ENCODE data around the gene P4HTM. TPM values are rescaled to one million over a fixed set of nuclear protein-coding genes. Genes with fewer than 3 reads are reported as not detected.
A peak's percentile ranks its signal among the peaks of the same experiment; 100 is the strongest.

Gene P4HTM
- total and polyA plus RNA-seq, 2 of the 8 experiments (the other 6 are each of a cell fraction or from before 2014, with no cell fraction given), result 19.1 to 25.4 TPM

DNA sequence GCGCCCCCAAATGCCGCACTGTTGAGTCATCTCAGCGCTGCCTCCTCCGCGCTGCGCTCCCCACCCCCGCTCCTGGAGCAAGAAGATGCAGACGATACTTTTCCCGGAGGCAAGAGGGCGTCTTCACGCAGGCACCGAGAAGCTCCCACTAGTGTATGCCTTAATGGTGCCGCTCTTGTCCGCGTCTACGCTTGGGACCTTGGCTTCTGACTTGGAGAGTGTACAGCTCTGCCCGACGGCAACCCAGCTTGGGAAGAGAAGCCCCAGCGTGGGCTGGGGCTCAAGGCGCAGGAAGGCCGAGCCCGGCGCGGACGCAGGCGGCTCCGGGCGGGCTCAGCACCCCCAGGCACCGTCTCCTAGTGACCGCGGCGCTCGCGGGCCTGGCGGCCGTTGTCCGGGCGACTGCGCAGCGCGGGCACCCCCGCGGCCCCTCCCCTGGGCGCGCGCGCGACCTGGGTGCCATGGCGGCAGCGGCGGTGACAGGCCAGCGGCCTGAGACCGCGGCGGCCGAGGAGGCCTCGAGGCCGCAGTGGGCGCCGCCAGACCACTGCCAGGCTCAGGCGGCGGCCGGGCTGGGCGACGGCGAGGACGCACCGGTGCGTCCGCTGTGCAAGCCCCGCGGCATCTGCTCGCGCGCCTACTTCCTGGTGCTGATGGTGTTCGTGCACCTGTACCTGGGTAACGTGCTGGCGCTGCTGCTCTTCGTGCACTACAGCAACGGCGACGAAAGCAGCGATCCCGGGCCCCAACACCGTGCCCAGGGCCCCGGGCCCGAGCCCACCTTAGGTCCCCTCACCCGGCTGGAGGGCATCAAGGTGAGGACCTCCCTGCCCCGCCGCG, at the start of gene P4HTM (continued):
- TF ChIP-seq, protein P1, sequence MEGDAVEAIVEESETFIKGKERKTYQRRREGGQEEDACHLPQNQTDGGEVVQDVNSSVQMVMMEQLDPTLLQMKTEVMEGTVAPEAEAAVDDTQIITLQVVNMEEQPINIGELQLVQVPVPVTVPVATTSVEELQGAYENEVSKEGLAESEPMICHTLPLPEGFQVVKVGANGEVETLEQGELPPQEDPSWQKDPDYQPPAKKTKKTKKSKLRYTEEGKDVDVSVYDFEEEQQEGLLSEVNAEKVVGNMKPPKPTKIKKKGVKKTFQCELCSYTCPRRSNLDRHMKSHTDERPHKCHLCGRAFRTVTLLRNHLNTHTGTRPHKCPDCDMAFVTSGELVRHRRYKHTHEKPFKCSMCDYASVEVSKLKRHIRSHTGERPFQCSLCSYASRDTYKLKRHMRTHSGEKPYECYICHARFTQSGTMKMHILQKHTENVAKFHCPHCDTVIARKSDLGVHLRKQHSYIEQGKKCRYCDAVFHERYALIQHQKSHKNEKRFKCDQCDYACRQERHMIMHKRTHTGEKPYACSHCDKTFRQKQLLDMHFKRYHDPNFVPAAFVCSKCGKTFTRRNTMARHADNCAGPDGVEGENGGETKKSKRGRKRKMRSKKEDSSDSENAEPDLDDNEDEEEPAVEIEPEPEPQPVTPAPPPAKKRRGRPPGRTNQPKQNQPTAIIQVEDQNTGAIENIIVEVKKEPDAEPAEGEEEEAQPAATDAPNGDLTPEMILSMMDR (IDR thresholded peaks at IDR 0.05; ENCODE audit: control extremely low read depth in 1 of 3, insufficient read depth in 1 of 3, low read depth in 1 of 3, low read length in 3 of 3), result peak in 1 of 3 experiments; percentile 40; a peak in 2 of 4 replicates
- TF ChIP-seq SAP30 (IDR thresholded peaks at IDR 0.05; ENCODE audit: insufficient read depth, insufficient replicate concordance, low read length), result no peak
- peak; percentile 88 for TF ChIP-seq TAF1 (IDR thresholded peaks at IDR 0.05; ENCODE audit: low read depth, low read length)
- peak; percentile 86 for TF ChIP-seq KDM4A (IDR thresholded peaks at IDR 0.05; ENCODE audit: low read depth, low read length, severe bottlenecking)
- TF ChIP-seq EGR1 (IDR thresholded peaks at IDR 0.05; ENCODE audit: borderline replicate concordance, low read depth, low read length), result peak; percentile 78
- TF ChIP-seq, protein P2, sequence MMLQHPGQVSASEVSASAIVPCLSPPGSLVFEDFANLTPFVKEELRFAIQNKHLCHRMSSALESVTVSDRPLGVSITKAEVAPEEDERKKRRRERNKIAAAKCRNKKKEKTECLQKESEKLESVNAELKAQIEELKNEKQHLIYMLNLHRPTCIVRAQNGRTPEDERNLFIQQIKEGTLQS (IDR thresholded peaks at IDR 0.05; ENCODE audit: insufficient read depth, low read depth, low read length), result peak; percentile 52
- no peak for TF ChIP-seq SP1 (IDR thresholded peaks at IDR 0.05; ENCODE audit: low read depth, low read length)
- TF ChIP-seq RBBP5 (IDR thresholded peaks at IDR 0.05; ENCODE audit: borderline replicate concordance, low read depth, low read length), result no peak
- TF ChIP-seq POLR2A (IDR thresholded peaks at IDR 0.05; ENCODE audit: control extremely low read depth in 1 of 2, low read depth in 2 of 2, low read length in 2 of 2), result peak in 1 of 2 experiments; percentile 64; a peak in 1 of 3 replicates
- TF ChIP-seq POLR2AphosphoS5 (IDR thresholded peaks at IDR 0.05; ENCODE audit: low read depth, low read length), result peak; percentile 83
- TF ChIP-seq CTBP2 (IDR thresholded peaks at IDR 0.05; ENCODE audit: borderline replicate concordance, insufficient read depth, insufficient read length, low read length), result no peak
- TF ChIP-seq MAFK (IDR thresholded peaks at IDR 0.05; ENCODE audit: low read depth, low read length), result no peak

All from H1 (cell line).